Mesendoderm (in vitro differentiated cells): ENCODE results near the gene MIB2.

ENCODE experiments used
- DNase-seq: peaks from one replicate; pipeline ENCODE4 v3.0.0; 2013
- H2AK5ac ChIP-seq: 2 replicates; pipeline ENCODE4 v1.6.1; 2013; ENCODE audit warnings: low read length, inconsistent platforms
- H2BK120ac ChIP-seq: 2 replicates; pipeline ENCODE4 v1.6.1; 2013; ENCODE audit warnings: low read depth, mild to moderate bottlenecking, low read length, moderate library complexity, mixed read lengths
- H2BK15ac ChIP-seq: replicated peaks from 2 replicates; pipeline ENCODE4 v1.6.1; 2013; ENCODE audit warnings: low read depth, mild to moderate bottlenecking, moderate library complexity
- H2BK5ac ChIP-seq: 2 replicates; pipeline ENCODE4 v1.6.1; 2013; ENCODE audit warnings: low read length, inconsistent platforms
- H3K18ac ChIP-seq: 2 replicates; pipeline ENCODE4 v1.6.1; 2013; ENCODE audit warnings: mild to moderate bottlenecking, low read length, mixed read lengths
- H3K23ac ChIP-seq: one replicate; pipeline ENCODE4 v1.6.1; 2013; ENCODE audit warnings: low read length
- H3K27ac ChIP-seq: 2 replicates; pipeline ENCODE4 v1.5.1; 2013; ENCODE audit warnings: low read depth, mild to moderate bottlenecking, inconsistent platforms, low read length, moderate library complexity
- H3K27me3 ChIP-seq: 2 replicates; pipeline ENCODE4 v1.6.1; 2013; ENCODE audit warnings: low read length, control low read depth, mild to moderate bottlenecking, inconsistent platforms; ENCODE audit not compliant: insufficient read depth, poor library complexity
- H3K36me3 ChIP-seq: 2 replicates; pipeline ENCODE4 v1.6.1; 2013; ENCODE audit warnings: low read length, inconsistent platforms; ENCODE audit not compliant: control insufficient read depth, insufficient read depth
- H3K4ac ChIP-seq: one replicate; pipeline ENCODE4 v1.6.1; 2013; ENCODE audit warnings: low read depth, mild to moderate bottlenecking, low read length, moderate library complexity
- H3K4me1 ChIP-seq: 2 replicates; pipeline ENCODE4 v1.6.1; 2013; ENCODE audit warnings: low read depth, low read length, inconsistent platforms; ENCODE audit not compliant: control insufficient read depth
- H3K4me2 ChIP-seq: 2 replicates; pipeline ENCODE4 v1.6.1; 2013; ENCODE audit warnings: low read length
- H3K4me3 ChIP-seq: 2 replicates; pipeline ENCODE4 v1.5.1; 2013; ENCODE audit warnings: mild to moderate bottlenecking, low read length
- H3K56ac ChIP-seq: one replicate; pipeline ENCODE4 v1.6.1; 2013; ENCODE audit warnings: low read length
- H3K79me1 ChIP-seq: 2 replicates; pipeline ENCODE4 v1.6.1; 2013; ENCODE audit warnings: low read length, inconsistent platforms
- H3K79me2 ChIP-seq: 2 replicates; pipeline ENCODE4 v1.6.1; 2013; ENCODE audit warnings: mild to moderate bottlenecking, low read length; ENCODE audit not compliant: control insufficient read depth, insufficient read depth
- H3K9ac ChIP-seq: 2 replicates; pipeline ENCODE4 v1.6.1; 2013; ENCODE audit warnings: low read length, inconsistent platforms
- H4K5ac ChIP-seq: one replicate; pipeline ENCODE4 v1.6.1; 2013; ENCODE audit warnings: low read length
- H4K8ac ChIP-seq: one replicate; pipeline ENCODE4 v1.6.1; 2013; ENCODE audit warnings: low read depth, mild to moderate bottlenecking, control low read depth, low read length, moderate library complexity
- WGBS: extraction: QIAGEN DNeasy Blood & Tissue Kit; methylation state at CpG from one replicate; pipeline ENCODE4 v1.1.7; 2013; ENCODE audit warnings: low lambda C conversion rate, missing lambda C conversion rate; ENCODE audit not compliant: insufficient coverage; ENCODE audit errors: extremely low coverage; 5-methylcytosine and 5-hydroxymethylcytosine counted together

MIB2 gene

GRCh38 chr1:1610796-1611195, 4.5 kb upstream of the MIB2 start:
- H3K79me1 ChIP-seq: peaks cover 8% of the 10 kb centered on the region
- no CpG with 5 or more reads among the region's 9 CpGs for WGBS
- no peak overlapping the region for H3K9ac ChIP-seq
- no peak overlapping the region for H2BK5ac ChIP-seq
- no peak overlapping the region for H2BK120ac ChIP-seq
- H3K23ac ChIP-seq: no peak overlapping the region
- H2AK5ac ChIP-seq: no peak overlapping the region
- no peaks in the 10 kb centered on the region for H3K36me3 ChIP-seq
- H3K4me3 ChIP-seq: no peak overlapping the region
- no peak overlapping the region for H4K8ac ChIP-seq
- no peak overlapping the region for H3K27ac ChIP-seq
- peaks cover 4% of the 10 kb centered on the region for H3K79me2 ChIP-seq
- no peak overlapping the region for H3K4me2 ChIP-seq
- no peak for DNase-seq
- H3K56ac ChIP-seq: no peak overlapping the region
- no peak overlapping the region for H2BK15ac ChIP-seq
- H3K18ac ChIP-seq: no peak overlapping the region
- H3K27me3 ChIP-seq: no peaks in the 10 kb centered on the region
- H4K5ac ChIP-seq: no peak overlapping the region
- H3K4me1 ChIP-seq: peaks cover 7% of the 10 kb centered on the region
- H3K4ac ChIP-seq: no peak overlapping the region

GRCh38 chr1:1612104-1612400, 3.2 kb upstream of the MIB2 start:
- H3K9ac ChIP-seq: no peak overlapping the region
- WGBS: no CpG with 5 or more reads among the region's 3 CpGs
- H3K56ac ChIP-seq: no peak overlapping the region
- no peak overlapping the region for H3K27ac ChIP-seq
- H4K8ac ChIP-seq: no peak overlapping the region
- H3K4me2 ChIP-seq: no peak overlapping the region
- no peak overlapping the region for H3K23ac ChIP-seq
- no peak overlapping the region for H4K5ac ChIP-seq
- H3K4me3 ChIP-seq: no peak overlapping the region
- H3K36me3 ChIP-seq: no peaks in the 10 kb centered on the region
- H3K4ac ChIP-seq: no peak overlapping the region
- H3K79me1 ChIP-seq: peaks cover 8% of the 10 kb centered on the region
- no peak overlapping the region for H2BK5ac ChIP-seq
- H2BK15ac ChIP-seq: no peak overlapping the region
- H3K4me1 ChIP-seq: peaks cover 7% of the 10 kb centered on the region
- no peak overlapping the region for H2BK120ac ChIP-seq
- peaks cover 4% of the 10 kb centered on the region for H3K79me2 ChIP-seq
- H3K18ac ChIP-seq: no peak overlapping the region
- DNase-seq: no peak
- H2AK5ac ChIP-seq: no peak overlapping the region
- H3K27me3 ChIP-seq: no peaks in the 10 kb centered on the region

- H3K79me2 ChIP-seq: peaks cover 4% of the 10 kb centered on the region
- no peak overlapping the region for H2AK5ac ChIP-seq
- H3K4me1 ChIP-seq: peaks cover 7% of the 10 kb centered on the region
- H3K56ac ChIP-seq: no peak overlapping the region
- no peaks in the 10 kb centered on the region for H3K27me3 ChIP-seq
- H3K36me3 ChIP-seq: no peaks in the 10 kb centered on the region
- H2BK120ac ChIP-seq: no peak overlapping the region
- no peak overlapping the region for H2BK15ac ChIP-seq
- no peak overlapping the region for H4K8ac ChIP-seq
- DNase-seq: no peak
- no peak overlapping the region for H4K5ac ChIP-seq
- no peak overlapping the region for H3K4me3 ChIP-seq
- no peak overlapping the region for H3K4ac ChIP-seq
- H3K23ac ChIP-seq: no peak overlapping the region
- no CpG with 5 or more reads among the region's 11 CpGs for WGBS
- H3K18ac ChIP-seq: no peak overlapping the region
- H3K27ac ChIP-seq: no peak overlapping the region
- H3K9ac ChIP-seq: no peak overlapping the region
- H2BK5ac ChIP-seq: no peak overlapping the region
- peaks cover 8% of the 10 kb centered on the region for H3K79me1 ChIP-seq
- H3K4me2 ChIP-seq: no peak overlapping the region
Observed at GRCh38 chr1:1613509-1614082, 1.7 kb upstream of the MIB2 start.

- DNase-seq: no peak
- peak overlapping the region; percentile 53 for H3K4me3 ChIP-seq
- H3K27ac ChIP-seq: no peak overlapping the region
- peak overlapping the region; percentile 66 for H3K23ac ChIP-seq
- no peak overlapping the region for H2BK120ac ChIP-seq
- peak overlapping the region; percentile 59 for H3K9ac ChIP-seq
- H3K79me2 ChIP-seq: peaks cover 4% of the 10 kb centered on the region
- no peak overlapping the region for H3K18ac ChIP-seq
- peaks cover 7% of the 10 kb centered on the region for H3K4me1 ChIP-seq
- H3K79me1 ChIP-seq: peaks cover 8% of the 10 kb centered on the region
- H3K56ac ChIP-seq: peak overlapping the region; percentile 82
- H3K4ac ChIP-seq: no peak overlapping the region
- no peak overlapping the region for H4K5ac ChIP-seq
- H2AK5ac ChIP-seq: no peak overlapping the region
- no CpG with 5 or more reads among the region's 30 CpGs for WGBS
- H3K4me2 ChIP-seq: peak overlapping the region; percentile 82
- H3K36me3 ChIP-seq: no peaks in the 10 kb centered on the region
- no peak overlapping the region for H4K8ac ChIP-seq
- H2BK15ac ChIP-seq: no peak overlapping the region
- H2BK5ac ChIP-seq: no peak overlapping the region
- no peaks in the 10 kb centered on the region for H3K27me3 ChIP-seq
Observed at GRCh38 chr1:1614204-1614953, 921 bp upstream of the MIB2 start.

- no CpG with 5 or more reads among the region's 23 CpGs for WGBS
- H4K8ac ChIP-seq: no peak overlapping the region
- H3K4me3 ChIP-seq: peak overlapping the region; percentile 53
- H3K27me3 ChIP-seq: no peaks in the 10 kb centered on the region
- H3K9ac ChIP-seq: peak overlapping the region; percentile 59
- peaks cover 7% of the 10 kb centered on the region for H3K4me1 ChIP-seq
- no peaks in the 10 kb centered on the region for H3K36me3 ChIP-seq
- DNase-seq: no peak
- no peak overlapping the region for H4K5ac ChIP-seq
- no peak overlapping the region for H3K4ac ChIP-seq
- H3K56ac ChIP-seq: peak overlapping the region; percentile 82
- H2BK5ac ChIP-seq: no peak overlapping the region
- H3K27ac ChIP-seq: no peak overlapping the region
- H2AK5ac ChIP-seq: no peak overlapping the region
- H3K23ac ChIP-seq: no peak overlapping the region
- H2BK15ac ChIP-seq: no peak overlapping the region
- H3K4me2 ChIP-seq: peak overlapping the region; percentile 82
- H2BK120ac ChIP-seq: no peak overlapping the region
- peaks cover 4% of the 10 kb centered on the region for H3K79me2 ChIP-seq
- peaks cover 8% of the 10 kb centered on the region for H3K79me1 ChIP-seq
- H3K18ac ChIP-seq: no peak overlapping the region
Observed at GRCh38 chr1:1614954-1615255, 395 bp upstream of the MIB2 start.
